ENCODE results near the gene ROBO2.

ROBO2 gene

DNA sequence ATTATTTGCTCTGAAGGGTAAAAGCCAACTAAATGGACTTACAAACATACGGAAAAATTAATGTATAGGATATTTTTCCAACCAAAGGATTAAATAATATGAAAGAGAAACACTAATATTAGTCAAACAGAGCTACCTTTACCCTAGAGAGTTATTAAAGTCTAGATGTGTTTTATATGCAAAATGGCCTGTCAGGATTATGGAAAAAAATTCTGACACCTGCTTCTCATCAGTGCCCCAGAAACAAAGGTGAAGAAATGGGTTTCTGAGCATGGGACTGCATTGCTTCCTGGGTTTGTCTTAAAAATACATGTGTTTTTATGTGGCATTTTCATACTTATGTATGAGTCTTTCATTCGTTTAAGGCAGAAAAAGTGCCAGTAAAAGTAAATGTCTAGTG, 148.3 kb downstream of the ROBO2 start:
- ChIA-PET CTCF (no interaction called here), POLR2A (ENCODE audit: low non-redundant PET) (no interaction called here)
- no peak for DNase-seq (ENCODE audit: low spot score)
- no peak overlapping the region for H3K27ac ChIP-seq
- TF ChIP-seq, protein P1, sequence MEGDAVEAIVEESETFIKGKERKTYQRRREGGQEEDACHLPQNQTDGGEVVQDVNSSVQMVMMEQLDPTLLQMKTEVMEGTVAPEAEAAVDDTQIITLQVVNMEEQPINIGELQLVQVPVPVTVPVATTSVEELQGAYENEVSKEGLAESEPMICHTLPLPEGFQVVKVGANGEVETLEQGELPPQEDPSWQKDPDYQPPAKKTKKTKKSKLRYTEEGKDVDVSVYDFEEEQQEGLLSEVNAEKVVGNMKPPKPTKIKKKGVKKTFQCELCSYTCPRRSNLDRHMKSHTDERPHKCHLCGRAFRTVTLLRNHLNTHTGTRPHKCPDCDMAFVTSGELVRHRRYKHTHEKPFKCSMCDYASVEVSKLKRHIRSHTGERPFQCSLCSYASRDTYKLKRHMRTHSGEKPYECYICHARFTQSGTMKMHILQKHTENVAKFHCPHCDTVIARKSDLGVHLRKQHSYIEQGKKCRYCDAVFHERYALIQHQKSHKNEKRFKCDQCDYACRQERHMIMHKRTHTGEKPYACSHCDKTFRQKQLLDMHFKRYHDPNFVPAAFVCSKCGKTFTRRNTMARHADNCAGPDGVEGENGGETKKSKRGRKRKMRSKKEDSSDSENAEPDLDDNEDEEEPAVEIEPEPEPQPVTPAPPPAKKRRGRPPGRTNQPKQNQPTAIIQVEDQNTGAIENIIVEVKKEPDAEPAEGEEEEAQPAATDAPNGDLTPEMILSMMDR (conservative IDR thresholded peaks at IDR 0.05; ENCODE audit: low read depth), result no peak

DNA sequence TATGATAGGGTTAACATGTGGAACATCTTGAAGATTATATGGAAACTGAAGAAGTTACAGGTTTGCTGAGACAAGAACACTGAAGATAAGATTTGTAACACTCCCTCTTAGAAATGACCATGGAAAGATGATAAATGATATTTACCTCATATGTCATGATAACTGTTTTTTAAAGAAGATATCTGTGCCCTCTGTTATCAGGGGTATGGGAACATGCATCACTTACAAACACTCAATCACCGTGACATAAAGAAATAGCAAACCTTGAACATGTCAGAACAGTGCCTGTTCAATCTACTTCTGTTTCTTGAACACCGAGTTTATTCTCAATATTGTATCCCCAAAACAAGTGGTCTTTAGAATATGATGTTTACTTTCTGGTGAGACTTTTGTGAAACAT, 149.4 kb downstream of the ROBO2 start:
- CTCF ChIA-PET, result no interaction called here
- H3K27ac ChIP-seq, result no peak overlapping the region
- POLR2A ChIA-PET (ENCODE audit: low non-redundant PET), result no interaction called here
- DNase-seq (ENCODE audit: low spot score), result no peak
- TF ChIP-seq, protein P1 (conservative IDR thresholded peaks at IDR 0.05; ENCODE audit: low read depth), result no peak

DNA sequence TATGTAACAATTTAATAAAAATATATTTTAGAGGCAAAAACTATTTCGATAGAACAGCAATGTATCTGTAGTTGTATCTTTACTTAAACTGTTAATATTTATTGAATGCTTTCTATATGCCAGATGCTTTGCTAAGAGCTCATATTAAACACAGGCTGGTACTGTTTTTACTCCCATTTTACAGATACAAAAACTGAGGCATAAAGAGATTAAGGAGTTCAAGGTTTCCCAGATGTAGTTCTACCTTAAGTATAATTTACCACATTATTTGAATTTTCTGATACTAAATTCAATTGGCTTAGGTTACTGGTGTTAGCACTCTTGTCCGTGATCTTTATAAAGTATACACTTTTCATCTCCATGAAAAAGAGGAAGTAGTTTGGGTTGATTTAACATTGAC, 149.8 kb downstream of the ROBO2 start:
- no peak for DNase-seq (ENCODE audit: low spot score)
- TF ChIP-seq, protein P1 (conservative IDR thresholded peaks at IDR 0.05; ENCODE audit: low read depth), result no peak
- ChIA-PET CTCF (no interaction called here), POLR2A (ENCODE audit: low non-redundant PET) (no interaction called here)
- H3K27ac ChIP-seq, result no peak overlapping the region

DNA sequence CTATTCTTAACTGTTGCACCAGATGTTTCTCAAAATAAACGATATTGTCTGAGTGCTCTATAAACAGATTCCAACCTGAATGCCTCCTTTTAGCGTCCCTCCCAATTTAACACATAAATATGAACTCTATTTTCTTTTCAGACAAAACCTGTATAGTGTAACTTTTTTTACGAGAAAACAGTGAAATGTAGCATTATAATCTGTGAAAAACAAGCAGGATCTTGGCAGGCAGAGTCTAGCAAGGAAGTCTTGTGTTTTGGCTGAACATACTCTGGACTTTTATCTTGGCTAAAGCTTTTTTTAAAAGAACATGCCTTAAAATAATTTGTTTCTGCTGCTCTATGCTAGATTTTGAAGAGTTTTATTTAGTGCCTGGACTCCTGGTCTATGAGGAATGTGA, 150.5 kb downstream of the ROBO2 start:
- DNase-seq (ENCODE audit: low spot score), result no peak
- CTCF ChIA-PET, result interaction anchor here (0.7 kb wide), 1 partner anchor 119 kb away, joined by 4 read pairs; no protein-coding TSS in a partner anchor
- TF ChIP-seq, protein P1 (conservative IDR thresholded peaks at IDR 0.05; ENCODE audit: low read depth), result no peak
- POLR2A ChIA-PET (ENCODE audit: low non-redundant PET), result no interaction called here
- no peak overlapping the region for H3K27ac ChIP-seq

DNA sequence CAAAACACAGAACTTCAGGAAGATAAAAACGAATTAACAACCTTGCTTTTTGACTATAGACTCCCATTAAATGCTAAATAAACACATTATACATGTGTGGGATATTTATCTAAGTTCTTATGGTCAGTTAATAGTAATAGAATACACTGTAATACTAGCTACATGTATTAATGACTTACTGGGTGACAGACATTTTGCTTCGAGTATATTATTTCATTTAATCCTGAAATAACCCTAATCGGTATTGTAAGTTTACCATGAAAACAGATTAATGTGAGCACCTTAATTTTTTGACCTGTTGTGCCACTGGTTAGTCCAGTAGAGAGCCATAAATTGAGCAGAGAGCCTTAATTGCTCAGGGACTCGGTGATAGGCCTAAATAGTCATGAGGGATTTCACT, 151.1 kb downstream of the ROBO2 start:
- ChIA-PET CTCF (no interaction called here), POLR2A (ENCODE audit: low non-redundant PET) (no interaction called here)
- H3K27ac ChIP-seq, result no peak overlapping the region
- TF ChIP-seq, protein P1 (conservative IDR thresholded peaks at IDR 0.05; ENCODE audit: low read depth), result no peak
- DNase-seq (ENCODE audit: low spot score), result no peak

DNA sequence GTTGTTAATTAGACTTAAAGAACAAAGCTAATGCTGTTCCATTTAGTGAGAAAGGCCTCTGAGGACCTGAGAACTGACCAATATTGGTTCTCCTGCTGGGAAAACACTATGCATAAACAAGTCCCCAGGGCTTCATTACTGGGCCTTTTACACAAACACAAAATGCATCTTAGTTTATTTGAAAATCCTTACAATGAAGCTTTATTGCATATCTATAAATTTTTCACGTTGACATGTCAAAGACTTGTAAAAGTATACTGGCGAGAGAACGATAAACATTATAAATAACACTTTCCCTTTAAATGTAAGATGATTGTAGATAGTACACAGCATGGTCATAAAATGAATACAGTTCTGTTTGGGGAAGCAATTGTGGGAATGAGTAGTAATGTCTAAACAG, 151.7 kb downstream of the ROBO2 start:
- CTCF ChIA-PET, result no interaction called here
- no peak overlapping the region for H3K27ac ChIP-seq
- POLR2A ChIA-PET (ENCODE audit: low non-redundant PET), result no interaction called here
- TF ChIP-seq, protein P1 (conservative IDR thresholded peaks at IDR 0.05; ENCODE audit: low read depth), result no peak
- DNase-seq (ENCODE audit: low spot score), result no peak
